A673 (cell line): ENCODE measurements around the gene KDM4B. TPM values are rescaled to one million over a fixed set of nuclear protein-coding genes. Genes with fewer than 3 reads are reported as not detected.
A peak's percentile ranks its signal among the peaks of the same experiment; 100 is the strongest.
"Not testable (repeated sequence)": the region's sequence is repeated elsewhere in the genome, so short reads cannot be mapped to it uniquely, and the experiment has no call there.

Experiments used
- BruUV-seq: library from RNA; stranded (reverse); fragments of 400-500 nt; replicated peaks from 2 replicates; lab custom pipeline; 2021; lab: Mats Ljungman, UMichigan
- CTCF ChIA-PET: fragments of 300-600 bp; sonication (Branson Sonifier 250); formaldehyde crosslinking; loops from one replicate; lab custom pipeline; 2022; ENCODE audit warnings: antibody characterized with exemption; lab: Charles Lee
- POLR2A ChIA-PET: fragments of 300-600 bp; sonication (Branson Sonifier 250); formaldehyde crosslinking; loops from one replicate; lab custom pipeline; 2022; ENCODE audit warnings: antibody characterized with exemption; ENCODE audit not compliant: low non-redundant PET; lab: Charles Lee
- DNase-seq: peaks from one replicate; pipeline ENCODE4 v3.0.0-alpha.2; 2015; ENCODE audit warnings: low spot score
- H3K27ac ChIP-seq: fragments of 200-600 bp; sonication (generic); 2 replicates; pipeline ENCODE4 v1.5.1; 2016; ENCODE audit warnings: mixed run types, low read depth, mild to moderate bottlenecking, mixed read lengths, antibody characterized with exemption, low read length; ENCODE audit not compliant: poor library complexity, severe bottlenecking
- H3K27me3 ChIP-seq: fragments of 200-600 bp; sonication (generic); replicated peaks from 2 replicates; pipeline ENCODE4 v1.6.1; 2017; ENCODE audit warnings: mixed run types, low read depth, mild to moderate bottlenecking, mixed read lengths, antibody characterized with exemption, low read length; ENCODE audit not compliant: insufficient read depth, poor library complexity
- H3K36me3 ChIP-seq: fragments of 200-600 bp; sonication (generic); 2 replicates; pipeline ENCODE4 v1.6.1; 2016; ENCODE audit warnings: mixed run types, mild to moderate bottlenecking, mixed read lengths, antibody characterized with exemption, low read length; ENCODE audit not compliant: insufficient read depth, poor library complexity, severe bottlenecking
- H3K4me1 ChIP-seq: fragments of 200-600 bp; sonication (generic); 2 replicates; pipeline ENCODE4 v1.6.1; 2017; ENCODE audit warnings: mixed run types, mild to moderate bottlenecking, mixed read lengths, antibody characterized with exemption, low read length; ENCODE audit not compliant: insufficient read depth, poor library complexity, severe bottlenecking
- H3K4me3 ChIP-seq: fragments of 200-600 bp; sonication (generic); 2 replicates; pipeline ENCODE4 v1.5.1; 2016; ENCODE audit warnings: low read depth, mixed run types, mild to moderate bottlenecking, mixed read lengths, low read length; ENCODE audit not compliant: poor library complexity, severe bottlenecking
- H3K9me3 ChIP-seq: fragments of 200-600 bp; sonication (generic); 2 replicates; pipeline ENCODE4 v1.6.1; 2016; ENCODE audit warnings: mixed run types, low read depth, mild to moderate bottlenecking, mixed read lengths, antibody characterized with exemption, low read length; ENCODE audit not compliant: poor library complexity, severe bottlenecking
- EZH2 ChIP-seq: fragments of 200-600 bp; sonication (generic); IDR thresholded peaks from 2 replicates; pipeline ENCODE4 v1.6.1; 2017; ENCODE audit warnings: borderline replicate concordance, low read depth, mild to moderate bottlenecking, mixed read lengths, antibody characterized with exemption, low read length; ENCODE audit not compliant: poor library complexity, severe bottlenecking
- intact Hi-C: fragments of 100-400 bp; cut with micrococcal nuclease; formaldehyde crosslinking; loops from one replicate; pipeline ENCODE4 v1.10.0; 2022; ENCODE audit not compliant: unreplicated experiment
- total RNA-seq: library from RNA; stranded (reverse); gene quantifications from 2 replicates; pipeline ENCODE4 v1.2.3, GENCODE V29; 2021
- TF ChIP-seq, protein P1 (sequence below): fragments of 300-800, 200-600 bp; sonication (generic); conservative IDR thresholded peaks from 2 replicates; pipeline ENCODE4 v1.5.1; 2017; ENCODE audit warnings: low read depth, mild to moderate bottlenecking, antibody characterized with exemption, low read length, moderate library complexity, mixed read lengths

KDM4B gene
- total RNA-seq, 1 experiment from 2014 or later, result 30.0 TPM

DNA sequence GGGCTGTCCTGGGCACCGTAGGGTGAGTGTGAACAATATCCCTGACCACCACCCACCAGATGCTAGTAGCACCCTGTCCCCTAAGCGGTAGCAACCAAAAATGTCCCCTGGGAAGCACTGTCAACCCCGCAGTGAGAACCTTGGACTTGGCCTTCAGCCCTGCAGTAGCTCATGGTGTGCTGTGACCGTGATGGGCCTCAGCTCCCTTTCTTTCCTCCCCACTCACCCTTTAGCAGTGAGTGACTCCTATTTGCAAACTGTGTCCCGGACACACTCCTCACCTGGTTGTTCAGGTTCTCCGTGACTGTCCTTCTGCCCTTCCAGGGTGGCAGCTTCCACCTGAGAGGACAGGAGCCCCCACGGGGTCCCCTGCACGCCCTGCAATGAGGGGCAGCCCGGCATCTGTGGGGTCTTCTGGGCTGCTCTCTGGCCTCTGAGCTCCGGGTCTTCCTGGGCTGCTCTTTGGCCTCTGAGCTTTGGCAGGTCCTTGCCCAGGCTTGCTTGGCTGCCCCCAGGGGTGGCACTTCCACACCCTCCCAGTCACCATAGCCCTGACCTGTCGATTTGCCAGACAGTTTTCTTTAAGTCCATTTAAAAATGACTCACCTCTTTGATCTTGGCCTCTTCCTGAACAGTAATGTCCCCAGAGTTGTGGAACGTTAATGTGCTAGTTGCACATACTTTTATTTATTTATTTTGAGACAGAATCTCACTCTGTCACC, 3.8 kb downstream of the KDM4B start:
- H3K27ac ChIP-seq, result peak overlapping the region; percentile 30
- H3K4me1 ChIP-seq, result peaks cover 14% of the 10 kb centered on the region
- intact Hi-C loops, result no loop called here
- ChIA-PET POLR2A (no interaction called here), CTCF (no interaction called here)
- H3K36me3 ChIP-seq, result no peaks in the 10 kb centered on the region
- H3K27me3 ChIP-seq, result no peaks in the 10 kb centered on the region
- no TSS peak for BruUV-seq
- H3K9me3 ChIP-seq, result no peaks in the 10 kb centered on the region
- no peak overlapping the region for H3K4me3 ChIP-seq
- DNase-seq, result no peak
- no peak for TF ChIP-seq EZH2
- TF ChIP-seq, protein P1, sequence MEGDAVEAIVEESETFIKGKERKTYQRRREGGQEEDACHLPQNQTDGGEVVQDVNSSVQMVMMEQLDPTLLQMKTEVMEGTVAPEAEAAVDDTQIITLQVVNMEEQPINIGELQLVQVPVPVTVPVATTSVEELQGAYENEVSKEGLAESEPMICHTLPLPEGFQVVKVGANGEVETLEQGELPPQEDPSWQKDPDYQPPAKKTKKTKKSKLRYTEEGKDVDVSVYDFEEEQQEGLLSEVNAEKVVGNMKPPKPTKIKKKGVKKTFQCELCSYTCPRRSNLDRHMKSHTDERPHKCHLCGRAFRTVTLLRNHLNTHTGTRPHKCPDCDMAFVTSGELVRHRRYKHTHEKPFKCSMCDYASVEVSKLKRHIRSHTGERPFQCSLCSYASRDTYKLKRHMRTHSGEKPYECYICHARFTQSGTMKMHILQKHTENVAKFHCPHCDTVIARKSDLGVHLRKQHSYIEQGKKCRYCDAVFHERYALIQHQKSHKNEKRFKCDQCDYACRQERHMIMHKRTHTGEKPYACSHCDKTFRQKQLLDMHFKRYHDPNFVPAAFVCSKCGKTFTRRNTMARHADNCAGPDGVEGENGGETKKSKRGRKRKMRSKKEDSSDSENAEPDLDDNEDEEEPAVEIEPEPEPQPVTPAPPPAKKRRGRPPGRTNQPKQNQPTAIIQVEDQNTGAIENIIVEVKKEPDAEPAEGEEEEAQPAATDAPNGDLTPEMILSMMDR, result no peak

DNA sequence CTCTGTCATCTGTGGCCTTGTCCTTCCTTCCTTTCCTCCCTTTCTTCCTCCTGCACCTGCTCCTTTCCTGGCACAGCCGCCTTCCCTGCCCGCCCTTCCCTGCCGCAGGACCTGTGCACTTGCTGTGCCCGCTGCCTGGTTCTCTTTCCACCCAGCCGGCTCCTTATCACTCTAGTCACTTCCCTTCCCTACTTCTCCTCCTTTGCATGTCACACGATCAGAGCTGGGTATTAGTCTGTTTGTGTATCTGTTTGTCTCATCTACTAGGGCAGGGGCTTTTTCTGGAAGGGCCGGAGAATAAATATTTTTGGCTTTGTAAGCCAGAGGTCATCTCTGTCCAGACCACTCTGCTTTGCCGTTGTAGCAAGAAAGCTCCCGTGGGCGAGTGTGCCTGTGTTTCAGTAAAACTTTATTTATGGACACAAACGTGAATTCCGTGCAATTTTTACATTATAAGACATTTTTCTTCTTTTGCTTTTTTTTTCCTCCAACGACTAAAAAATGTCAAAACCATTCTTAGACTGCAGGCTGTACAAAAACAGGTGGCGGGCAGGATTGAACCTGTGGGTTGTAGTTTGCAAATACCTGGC, 6.1 kb downstream of the KDM4B start:
- Histone ChIP-seq H3K27ac (no peak overlapping the region), H3K36me3 (no peaks in the 10 kb centered on the region), H3K9me3 (no peaks in the 10 kb centered on the region), H3K4me1 (peaks cover 8% of the 10 kb centered on the region), H3K4me3 (no peak overlapping the region), H3K27me3 (no peaks in the 10 kb centered on the region)
- no TSS peak for BruUV-seq
- ChIA-PET CTCF (no interaction called here), POLR2A (no interaction called here)
- intact Hi-C loops, result no loop called here
- no peak for DNase-seq
- TF ChIP-seq, protein P1, result no peak
- no peak for TF ChIP-seq EZH2

DNA sequence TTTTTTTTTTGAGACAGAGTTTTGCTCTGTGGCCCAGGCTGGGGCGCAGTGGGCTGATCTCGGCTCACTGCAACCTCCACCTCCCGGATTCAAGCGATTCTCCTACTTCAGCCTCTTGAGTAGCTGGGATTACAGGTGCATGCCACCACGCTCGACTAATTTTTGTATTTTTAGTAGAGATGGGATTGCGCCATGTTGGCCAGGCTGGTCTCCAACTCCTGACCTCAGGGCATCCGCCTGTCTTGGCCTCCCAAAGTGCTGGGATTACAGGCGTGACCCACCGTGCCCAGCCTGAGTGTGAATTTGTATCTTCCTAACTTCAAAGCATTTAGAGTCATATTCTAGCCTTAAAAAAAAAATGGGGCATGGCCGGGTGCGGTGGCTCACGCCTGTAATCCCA, 6.7 kb downstream of the KDM4B start:
- POLR2A ChIA-PET, H3K4me3 ChIP-seq, H3K4me1 ChIP-seq, BruUV-seq, H3K27me3 ChIP-seq, H3K36me3 ChIP-seq, H3K9me3 ChIP-seq, DNase-seq, H3K27ac ChIP-seq, intact Hi-C loops: not testable (repeated sequence)
- CTCF ChIA-PET, result interaction anchor here (0.6 to 0.7 kb wide), 2 partner anchors 28 to 612 kb away, joined by 3 to 11 read pairs; no protein-coding TSS in a partner anchor
